Fibroblast of lung (primary cell): ENCODE results near the gene MICALL1.

Experiments
- EZH2 ChIP-seq: IDR thresholded peaks from 2 replicates; pipeline ENCODE4 v1.5.1; 2012; ENCODE audit warnings: low read length, control low read depth, mild to moderate bottlenecking; ENCODE audit errors: missing control alignments
- TF ChIP-seq, protein P1 (sequence below), 2 donors: IDR thresholded peaks in 1 of 2; conservative IDR thresholded peaks in 1 of 2; 1 replicate in 1 of 2; 2 replicates in 1 of 2; pipeline ENCODE4 v1.5.1; 2011 to 2012; ENCODE audit warnings: low read length in 2 of 2, control low read depth in 1 of 2, inconsistent platforms in 1 of 2, low read depth in 1 of 2, mild to moderate bottlenecking in 1 of 2

GRCh38 chr22:37981282-37982011, 75.3 kb downstream of the MICALL1 start:
- TF ChIP-seq, protein P1, sequence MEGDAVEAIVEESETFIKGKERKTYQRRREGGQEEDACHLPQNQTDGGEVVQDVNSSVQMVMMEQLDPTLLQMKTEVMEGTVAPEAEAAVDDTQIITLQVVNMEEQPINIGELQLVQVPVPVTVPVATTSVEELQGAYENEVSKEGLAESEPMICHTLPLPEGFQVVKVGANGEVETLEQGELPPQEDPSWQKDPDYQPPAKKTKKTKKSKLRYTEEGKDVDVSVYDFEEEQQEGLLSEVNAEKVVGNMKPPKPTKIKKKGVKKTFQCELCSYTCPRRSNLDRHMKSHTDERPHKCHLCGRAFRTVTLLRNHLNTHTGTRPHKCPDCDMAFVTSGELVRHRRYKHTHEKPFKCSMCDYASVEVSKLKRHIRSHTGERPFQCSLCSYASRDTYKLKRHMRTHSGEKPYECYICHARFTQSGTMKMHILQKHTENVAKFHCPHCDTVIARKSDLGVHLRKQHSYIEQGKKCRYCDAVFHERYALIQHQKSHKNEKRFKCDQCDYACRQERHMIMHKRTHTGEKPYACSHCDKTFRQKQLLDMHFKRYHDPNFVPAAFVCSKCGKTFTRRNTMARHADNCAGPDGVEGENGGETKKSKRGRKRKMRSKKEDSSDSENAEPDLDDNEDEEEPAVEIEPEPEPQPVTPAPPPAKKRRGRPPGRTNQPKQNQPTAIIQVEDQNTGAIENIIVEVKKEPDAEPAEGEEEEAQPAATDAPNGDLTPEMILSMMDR (conservative IDR thresholded peaks at IDR 0.05 in 1 of 2, IDR thresholded peaks at IDR 0.05 in 1 of 2; ENCODE audit: low read depth in 1 of 2, low read length in 2 of 2) = no peak
- TF ChIP-seq EZH2 = no peak
